Measurements from ENCODE around the gene PPM1E.
"Not testable (repeated sequence)": the region's sequence is repeated elsewhere in the genome, so short reads cannot be mapped to it uniquely, and the experiment has no call there.

PPM1E gene

GRCh38 chr17:58764373-58764772 lies 8.7 kb downstream of the PPM1E start:
- TF ChIP-seq CTCF (IDR thresholded peaks at IDR 0.05; ENCODE audit: insufficient read depth, low read depth, low read length, missing control alignments): no peak
- DNase-seq (ENCODE audit: low read depth): peak; percentile 20
- H3K4me3 ChIP-seq (ENCODE audit: low read depth, low read length): no peak overlapping the region

- DNase-seq (ENCODE audit: low read depth); H3K4me3 ChIP-seq (ENCODE audit: low read depth, low read length): not testable (repeated sequence)
Observed at GRCh38 chr17:58778482-58778881, 22.8 kb downstream of the PPM1E start.

- no peak overlapping the region for H3K4me3 ChIP-seq (ENCODE audit: low read depth, low read length)
- DNase-seq (ENCODE audit: low read depth): no peak
- TF ChIP-seq CTCF (IDR thresholded peaks at IDR 0.05; ENCODE audit: insufficient read depth, low read depth, low read length, missing control alignments): no peak
Observed at GRCh38 chr17:58779446-58779845, 23.8 kb downstream of the PPM1E start.

GRCh38 chr17:58783380-58783779 lies 27.7 kb downstream of the PPM1E start:
- no peak for DNase-seq (ENCODE audit: low read depth)
- no peak overlapping the region for H3K4me3 ChIP-seq (ENCODE audit: low read depth, low read length)
- TF ChIP-seq CTCF (IDR thresholded peaks at IDR 0.05; ENCODE audit: insufficient read depth, low read depth, low read length, missing control alignments): no peak

- TF ChIP-seq CTCF (IDR thresholded peaks at IDR 0.05; ENCODE audit: insufficient read depth, low read depth, low read length, missing control alignments): no peak
- no peak overlapping the region for H3K4me3 ChIP-seq (ENCODE audit: low read depth, low read length)
- no peak for DNase-seq (ENCODE audit: low read depth)
Observed at GRCh38 chr17:58785097-58785496, 29.4 kb downstream of the PPM1E start.

- no peak overlapping the region for H3K4me3 ChIP-seq (ENCODE audit: low read depth, low read length)
- no peak for DNase-seq (ENCODE audit: low read depth)
- TF ChIP-seq CTCF (IDR thresholded peaks at IDR 0.05; ENCODE audit: insufficient read depth, low read depth, low read length, missing control alignments): no peak
Observed at GRCh38 chr17:58786586-58787295, 31.1 kb downstream of the PPM1E start.

GRCh38 chr17:58788199-58788598 lies 32.5 kb downstream of the PPM1E start:
- DNase-seq (ENCODE audit: low read depth): no peak
- H3K4me3 ChIP-seq (ENCODE audit: low read depth, low read length): no peak overlapping the region
- no peak for TF ChIP-seq CTCF (IDR thresholded peaks at IDR 0.05; ENCODE audit: insufficient read depth, low read depth, low read length, missing control alignments)

All from GM12865 (cell line).